Hematopoietic multipotent progenitor cell treated with erythropoietin and hydrocortisone succinate and interleukin-3 and kit ligand, for 15 days (in vitro differentiated cells): Measurements from ENCODE around the gene GNB4.

Experiments used
- DNase-seq: peaks from one replicate; pipeline ENCODE4 v3.0.0-alpha.2; 2015; ENCODE audit warnings: low spot score

The GNB4 gene

DNA sequence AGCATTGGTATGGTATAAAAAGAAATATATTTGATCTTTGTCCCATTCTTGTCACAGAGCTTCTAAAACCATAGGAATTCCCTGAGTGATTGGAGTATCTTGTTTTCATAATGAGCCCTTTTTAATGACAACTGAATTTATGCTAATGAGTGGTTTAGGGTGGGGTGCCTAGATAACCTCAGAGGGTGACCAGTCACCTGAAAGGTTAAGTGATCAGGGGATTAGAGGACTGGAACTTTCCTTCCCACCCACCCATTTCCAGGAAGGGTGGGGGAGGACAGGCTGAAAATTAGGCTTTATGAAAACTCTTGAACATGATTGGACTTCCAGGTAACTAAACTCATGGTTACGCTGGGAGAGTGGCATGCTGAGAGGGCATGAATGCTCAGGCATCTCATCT lies 95.3 kb downstream of the GNB4 start:
- DNase-seq: no peak

DNA sequence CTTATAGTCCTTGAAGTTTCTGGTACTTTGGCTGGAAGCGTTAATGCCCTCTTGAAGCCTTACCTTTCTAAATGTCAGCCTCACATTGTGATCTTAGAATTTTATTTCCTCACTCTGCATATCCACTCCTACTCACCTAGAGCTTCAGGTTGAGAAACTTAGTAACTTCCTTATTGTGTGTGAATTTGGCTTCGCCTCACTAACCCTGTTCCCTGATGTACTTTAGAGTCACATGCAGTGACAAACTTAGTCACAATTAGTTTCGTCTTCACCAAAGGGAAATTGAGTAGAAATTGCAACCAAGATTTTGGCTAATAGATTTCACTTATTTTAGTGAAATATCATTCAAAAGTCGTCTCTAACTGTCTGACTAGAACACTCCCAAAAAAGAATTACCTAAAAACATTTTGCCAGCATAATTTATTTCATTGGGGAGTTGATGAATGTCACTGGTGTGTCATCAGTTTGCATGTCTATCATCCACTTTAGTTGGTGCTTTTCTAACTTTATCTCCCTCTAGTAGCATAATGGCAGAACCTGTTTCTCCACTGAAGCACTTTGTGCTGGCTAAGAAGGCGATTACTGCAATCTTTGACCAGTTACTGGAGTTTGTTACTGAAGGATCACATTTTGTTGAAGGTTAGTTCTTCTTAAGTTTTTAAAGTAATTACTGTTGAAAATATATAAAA lies 102.8 kb downstream of the GNB4 start:
- DNase-seq: peak; percentile 13

DNA sequence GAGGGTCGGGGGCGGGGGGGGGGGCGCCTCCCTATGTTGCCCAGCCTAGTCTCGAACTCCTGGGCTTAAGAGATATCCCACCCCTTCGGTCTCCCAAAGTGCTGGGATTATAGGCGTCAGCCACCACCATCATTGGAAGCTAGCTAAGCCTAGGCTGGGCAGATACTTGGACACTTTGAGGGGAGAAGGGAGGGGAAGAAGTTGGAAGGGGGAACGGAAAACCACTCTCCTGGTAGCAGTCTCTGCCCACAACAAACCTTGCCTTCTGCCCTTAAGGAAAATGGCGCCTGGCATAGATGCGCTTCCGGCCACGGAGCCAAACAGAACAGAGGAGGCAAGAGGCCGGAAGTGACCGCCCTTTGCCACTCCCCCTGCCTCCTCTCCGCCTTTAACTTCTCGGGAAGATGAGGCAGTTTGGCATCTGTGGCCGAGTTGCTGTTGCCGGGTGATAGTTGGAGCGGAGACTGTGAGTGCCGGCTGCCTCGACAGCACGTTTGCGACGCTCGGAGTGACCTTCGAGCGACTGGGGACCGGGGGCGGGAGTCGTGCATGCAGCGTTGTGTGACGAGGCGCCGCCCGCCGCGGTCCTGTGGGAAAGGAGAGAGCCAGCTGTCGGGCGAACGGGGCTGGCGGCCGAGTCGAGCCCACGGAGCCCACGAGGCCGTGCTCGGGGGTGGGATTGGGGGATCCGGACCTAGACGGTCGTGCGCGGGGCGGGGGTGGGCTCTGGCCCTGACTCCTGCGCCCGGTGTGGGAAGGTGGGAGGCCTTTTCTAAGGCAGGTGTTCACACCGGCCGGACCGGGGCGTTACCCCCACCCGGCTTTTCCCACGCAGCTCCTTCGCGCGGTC lies 103.7 kb downstream of the GNB4 start, which contains the start of gene MFN1:
Gene MFN1 (plus strand): TSS at position 365 of the 850 bp plus-strand sequence. CDS start 1,143 bp downstream, outside the sequence.
- peak; percentile 94 for DNase-seq
